Kidney (tissue), 14 donors: Measurements from ENCODE around the gene HYLS1. TPM values are rescaled to one million over a fixed set of nuclear protein-coding genes. Genes with fewer than 3 reads are reported as not detected.

Experiments used
- DNase-seq, 5 donors: peaks; one replicate each; pipeline ENCODE4 v3.0.0-alpha.2; 2013 to 2020
- FAIRE-seq: peaks from 2 replicates; lab custom pipeline; 2012; peaks lifted over from hg19 to GRCh38; lab: Jason Lieb, UNC
- H3K27ac ChIP-seq, 2 donors: one replicate each; pipeline ENCODE4 v1.7.0; 2013; ENCODE audit warnings: low read depth in 2 of 2, low read length in 2 of 2, inconsistent platforms in 1 of 2
- H3K27me3 ChIP-seq: one replicate; pipeline ENCODE4 v1.7.1; 2013; ENCODE audit warnings: low read length, inconsistent platforms; ENCODE audit not compliant: control insufficient read depth, insufficient read depth
- H3K36me3 ChIP-seq, 3 donors: one replicate each; pipeline versions ENCODE4 v1.7.0 to v1.7.1; 2013; ENCODE audit warnings: low read length in 3 of 3, control low read depth in 1 of 3, inconsistent platforms in 1 of 3; ENCODE audit not compliant: insufficient read depth in 3 of 3, control insufficient read depth in 2 of 3
- H3K4me1 ChIP-seq, 3 donors: one replicate each; pipeline versions ENCODE4 v1.7.0 to v1.7.1; 2013; ENCODE audit warnings: low read length in 3 of 3, inconsistent platforms in 1 of 3, low read depth in 1 of 3; ENCODE audit not compliant: control insufficient read depth in 2 of 3, insufficient read depth in 2 of 3
- H3K4me3 ChIP-seq, 3 donors: one replicate each; pipeline versions ENCODE4 v1.7.0 to v1.8.1; 2013; ENCODE audit warnings: low read length in 3 of 3, control low read depth in 1 of 3, inconsistent platforms in 1 of 3
- H3K9ac ChIP-seq, 3 donors: one replicate each; pipeline versions ENCODE4 v1.7.0 to v1.7.1; 2013; ENCODE audit warnings: low read length in 3 of 3, control low read depth in 1 of 3, inconsistent platforms in 1 of 3
- H3K9me3 ChIP-seq, 3 donors: one replicate each; pipeline versions ENCODE4 v1.7.0 to v1.7.1; 2013; ENCODE audit warnings: low read length in 3 of 3, control low read depth in 1 of 3, inconsistent platforms in 1 of 3; ENCODE audit not compliant: control insufficient read depth in 2 of 3, insufficient read depth in 1 of 3
- intact Hi-C: fragments of 100-400 bp; cut with DNase I; formaldehyde crosslinking; loops from one replicate; pipeline ENCODE4 v1.11.1; 2022
- polyA plus RNA-seq: library from polyadenylated mRNA; stranded (reverse); fragments of 350-450 nt; fragmentation: Illumina TruSeq; extraction: RNeasy Lipid Tissue Mini Kit (QIAGEN cat#74804); gene quantifications from one replicate; pipeline ENCODE4 v1.2.3, GENCODE V29; 2014; ENCODE audit warnings: low read depth, low replicate concordance; ENCODE audit not compliant: insufficient read depth
- total RNA-seq: library from RNA; stranded (reverse); fragmentation: NEBNext Ultra II Directional; extraction: Animal tissue kit (Norgen Biotek cat#: 25700); gene quantifications from one replicate; pipeline ENCODE4 v1.2.1, GENCODE V29; 2021
- TF ChIP-seq, protein P1 (sequence below): IDR thresholded peaks from 3 replicates; pipeline ENCODE4 v1.5.1; 2012; ENCODE audit warnings: mild to moderate bottlenecking, moderate library complexity, borderline replicate concordance; ENCODE audit not compliant: insufficient read depth; ENCODE audit errors: extremely low read depth
- donor health status: control.
- donor health status: control.
- donor health status: control.
- donor health status: control.
- donor health status: control.
- donor health status: DM: yes; HTN: yes; CAD: no.
- donor health status: Normal renal cell carcinoma (clear cell type).

Gene HYLS1
- total and polyA plus RNA-seq, 2 donors from 2014 or later = 3.0 to 4.9 TPM

DNA sequence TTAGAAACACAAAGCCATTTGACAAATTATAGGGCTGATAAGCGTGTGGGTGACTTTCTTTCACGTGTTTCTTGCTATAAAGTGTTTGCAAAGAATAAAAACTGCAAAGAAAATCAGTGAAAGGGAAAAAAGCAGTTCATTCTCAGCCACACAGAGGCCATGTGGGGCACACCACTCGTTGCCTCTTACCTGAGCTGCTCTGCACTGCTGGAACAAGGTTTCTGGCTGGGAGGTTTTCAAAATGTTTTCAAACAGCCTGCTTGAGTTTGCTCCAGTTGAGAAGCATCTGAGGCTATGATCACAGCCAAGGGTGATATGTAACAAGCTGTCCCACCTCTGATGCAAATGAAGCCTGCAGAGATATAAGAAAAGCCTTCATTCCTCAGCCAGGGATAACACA, 43.6 kb downstream of the HYLS1 start:
- Histone ChIP-seq H3K27ac (no peak overlapping the region), H3K9ac (no peak overlapping the region), H3K4me3 (no peak overlapping the region), H3K27me3 (no peaks in the 10 kb centered on the region), H3K9me3 (no peaks in the 10 kb centered on the region), H3K36me3 (no peaks in the 10 kb centered on the region), H3K4me1 (no peaks in the 10 kb centered on the region)
- no peak for DNase-seq
- TF ChIP-seq, protein P1, sequence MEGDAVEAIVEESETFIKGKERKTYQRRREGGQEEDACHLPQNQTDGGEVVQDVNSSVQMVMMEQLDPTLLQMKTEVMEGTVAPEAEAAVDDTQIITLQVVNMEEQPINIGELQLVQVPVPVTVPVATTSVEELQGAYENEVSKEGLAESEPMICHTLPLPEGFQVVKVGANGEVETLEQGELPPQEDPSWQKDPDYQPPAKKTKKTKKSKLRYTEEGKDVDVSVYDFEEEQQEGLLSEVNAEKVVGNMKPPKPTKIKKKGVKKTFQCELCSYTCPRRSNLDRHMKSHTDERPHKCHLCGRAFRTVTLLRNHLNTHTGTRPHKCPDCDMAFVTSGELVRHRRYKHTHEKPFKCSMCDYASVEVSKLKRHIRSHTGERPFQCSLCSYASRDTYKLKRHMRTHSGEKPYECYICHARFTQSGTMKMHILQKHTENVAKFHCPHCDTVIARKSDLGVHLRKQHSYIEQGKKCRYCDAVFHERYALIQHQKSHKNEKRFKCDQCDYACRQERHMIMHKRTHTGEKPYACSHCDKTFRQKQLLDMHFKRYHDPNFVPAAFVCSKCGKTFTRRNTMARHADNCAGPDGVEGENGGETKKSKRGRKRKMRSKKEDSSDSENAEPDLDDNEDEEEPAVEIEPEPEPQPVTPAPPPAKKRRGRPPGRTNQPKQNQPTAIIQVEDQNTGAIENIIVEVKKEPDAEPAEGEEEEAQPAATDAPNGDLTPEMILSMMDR = no peak
- no peak for FAIRE-seq
- intact Hi-C loops = loop anchor here (5.0 kb wide), 1 partner anchor 251 kb away; no protein-coding TSS in a partner anchor

DNA sequence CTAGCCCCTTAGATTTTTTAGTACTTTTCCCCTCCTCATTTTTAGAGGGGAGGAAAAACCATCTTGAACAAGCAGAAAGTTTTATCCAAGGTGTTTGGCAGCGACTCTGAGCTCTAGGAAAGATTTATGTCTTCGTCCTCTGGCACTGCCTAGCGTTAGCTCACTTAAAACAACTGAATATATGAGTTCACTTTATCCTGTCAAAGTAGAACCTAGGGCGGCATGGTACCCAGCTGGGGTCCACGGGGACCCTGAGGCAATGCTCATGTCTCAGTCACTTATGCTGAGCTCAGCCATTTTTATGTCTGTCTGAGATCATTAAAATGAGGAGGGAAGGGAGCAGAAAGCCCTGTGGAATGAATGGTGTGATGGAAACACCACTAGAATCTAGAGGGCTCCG, 44.2 kb downstream of the HYLS1 start:
- FAIRE-seq (no peak), DNase-seq (no peak)
- H3K4me1 ChIP-seq = no peaks in the 10 kb centered on the region
- no peak overlapping the region for H3K9ac ChIP-seq
- no peak overlapping the region for H3K4me3 ChIP-seq
- no peak overlapping the region for H3K27ac ChIP-seq
- H3K36me3 ChIP-seq = no peaks in the 10 kb centered on the region
- no peaks in the 10 kb centered on the region for H3K27me3 ChIP-seq
- no peaks in the 10 kb centered on the region for H3K9me3 ChIP-seq
- intact Hi-C loops = loop anchor here (5.0 kb wide), 1 partner anchor 251 kb away; no protein-coding TSS in a partner anchor
- TF ChIP-seq, protein P1 = no peak

DNA sequence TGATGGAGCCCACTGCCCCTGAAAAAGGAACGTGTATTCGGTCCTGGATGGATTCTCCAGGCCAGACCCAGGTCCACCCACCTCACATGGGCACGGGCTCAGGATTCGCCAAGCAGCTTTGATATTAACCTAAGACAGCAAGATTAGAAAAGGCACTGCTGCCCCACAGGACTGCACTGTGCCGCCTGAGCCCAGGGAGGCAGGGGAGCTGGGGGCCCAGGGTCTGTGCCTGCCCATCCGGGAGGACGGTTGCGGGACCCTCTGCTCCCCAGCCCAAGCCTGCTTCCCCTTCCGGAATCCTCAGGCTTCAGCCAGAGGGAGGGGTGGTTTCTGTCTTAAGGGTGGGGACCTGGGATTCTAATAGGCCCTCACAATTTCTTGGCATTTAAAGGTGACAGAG, 44.8 kb downstream of the HYLS1 start:
- H3K4me1 ChIP-seq = no peaks in the 10 kb centered on the region
- no peak overlapping the region for H3K27ac ChIP-seq
- H3K27me3 ChIP-seq = no peaks in the 10 kb centered on the region
- DNase-seq (no peak), FAIRE-seq (no peak)
- TF ChIP-seq, protein P1 = no peak
- no peaks in the 10 kb centered on the region for H3K36me3 ChIP-seq
- H3K9me3 ChIP-seq = no peaks in the 10 kb centered on the region
- intact Hi-C loops = loop anchor here (5.0 kb wide), 1 partner anchor 250 kb away; no protein-coding TSS in a partner anchor
- no peak overlapping the region for H3K4me3 ChIP-seq
- H3K9ac ChIP-seq = no peak overlapping the region
